Testis (tissue), 3 donors: ENCODE results near the gene SLC16A13. TPM values are rescaled to one million over a fixed set of nuclear protein-coding genes. Genes with fewer than 3 reads are reported as not detected.

Experiments used
- DNase-seq: peaks from one replicate; pipeline ENCODE4 v3.0.0-alpha.2; 2019
- H3K27ac ChIP-seq, 2 donors: fragments of 200-600 bp; sonication (generic); one replicate each; pipeline ENCODE4 v1.5.1; 2019
- H3K27me3 ChIP-seq: fragments of 200-600 bp; sonication (generic); one replicate; pipeline ENCODE4 v1.5.1; 2019
- H3K36me3 ChIP-seq: fragments of 200-600 bp; sonication (generic); one replicate; pipeline ENCODE4 v1.5.1; 2017; ENCODE audit warnings: low read depth; ENCODE audit errors: missing control alignments
- H3K4me1 ChIP-seq: fragments of 200-600 bp; sonication (generic); one replicate; pipeline ENCODE4 v1.5.1; 2019
- H3K4me3 ChIP-seq, 2 donors: fragments of 200-600 bp; sonication (generic); one replicate each; pipeline ENCODE4 v1.5.1; 2017 to 2019
- H3K9me3 ChIP-seq: fragments of 200-600 bp; sonication (generic); one replicate; pipeline ENCODE4 v1.5.1; 2017
- POLR2A ChIP-seq: fragments of 450-650 bp; IDR thresholded peaks from one replicate; pipeline ENCODE4 v1.6.1; 2017; ENCODE audit warnings: antibody characterized with exemption, mild to moderate bottlenecking, moderate library complexity
- WGBS, 2 donors: methylation state at CpG; one replicate each; pipeline ENCODE4 v1.1.5; 2018; 5-methylcytosine and 5-hydroxymethylcytosine counted together
- intact Hi-C: fragments of 100-400 bp; cut with DNase I; formaldehyde crosslinking; loops from one replicate; pipeline ENCODE4 v1.15.1; 2023; ENCODE audit warnings: low total_unique reads
- polyA plus RNA-seq: library from polyadenylated mRNA; stranded (reverse); fragments of 350-450 nt; fragmentation: Illumina TruSeq; extraction: RNeasy Lipid Tissue Mini Kit (QIAGEN cat#74804); gene quantifications from one replicate; pipeline ENCODE4 v1.2.3, GENCODE V29; 2014; ENCODE audit warnings: low read depth, low replicate concordance; ENCODE audit not compliant: insufficient read depth
- total RNA-seq, 2 donors: library from RNA; depleted of rRNA; stranded (reverse); fragments of >200 nt; gene quantifications; one replicate each; pipeline ENCODE4 v1.2.3, GENCODE V29; 2016
- TF ChIP-seq, protein P1 (sequence below), 3 experiments: fragments of 450-650 bp in 2 of 3; fragments of 200-600 bp in 1 of 3; sonication (generic) in 1 of 3; IDR thresholded peaks; one replicate each; pipeline ENCODE4 v1.5.1; 2016 to 2019; ENCODE audit warnings: antibody characterized with exemption in 3 of 3, mild to moderate bottlenecking in 2 of 3, moderate library complexity in 1 of 3

SLC16A13 gene
- total and polyA plus RNA-seq, 3 donors from 2014 or later = 1.9 to 2.2 (median 2.0) TPM

DNA sequence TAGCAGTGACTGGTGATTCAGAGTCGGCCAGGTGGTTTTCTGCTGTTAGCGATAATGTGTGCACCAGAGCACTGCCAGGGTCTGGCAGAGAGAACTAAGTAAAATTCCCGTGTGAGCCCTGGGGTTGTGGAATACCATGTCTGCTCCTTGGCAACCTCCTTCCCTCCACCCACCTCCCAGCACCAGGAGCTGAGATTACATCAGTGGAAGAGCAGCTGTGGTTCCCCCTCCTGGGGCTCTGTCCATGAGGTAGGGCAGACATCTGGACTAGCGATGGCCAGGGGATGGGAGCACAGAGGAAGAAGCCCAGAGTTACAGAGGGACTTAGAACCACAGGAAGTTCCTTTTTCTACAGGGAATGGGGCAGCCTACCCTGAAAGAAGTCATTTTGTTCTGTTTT is 28.4 kb downstream of the SLC16A13 start:
- DNase-seq = no peak
- H3K27me3 ChIP-seq = no peaks in the 10 kb centered on the region
- H3K4me3 ChIP-seq = no peak overlapping the region
- no peaks in the 10 kb centered on the region for H3K4me1 ChIP-seq
- no peaks in the 10 kb centered on the region for H3K9me3 ChIP-seq
- intact Hi-C loops = no loop called here
- WGBS, 2 donors = 73 to 76% methylated on average over 3 to 4 of the region's 4 CpGs
- TF ChIP-seq POLR2A = no peak
- TF ChIP-seq, protein P1, sequence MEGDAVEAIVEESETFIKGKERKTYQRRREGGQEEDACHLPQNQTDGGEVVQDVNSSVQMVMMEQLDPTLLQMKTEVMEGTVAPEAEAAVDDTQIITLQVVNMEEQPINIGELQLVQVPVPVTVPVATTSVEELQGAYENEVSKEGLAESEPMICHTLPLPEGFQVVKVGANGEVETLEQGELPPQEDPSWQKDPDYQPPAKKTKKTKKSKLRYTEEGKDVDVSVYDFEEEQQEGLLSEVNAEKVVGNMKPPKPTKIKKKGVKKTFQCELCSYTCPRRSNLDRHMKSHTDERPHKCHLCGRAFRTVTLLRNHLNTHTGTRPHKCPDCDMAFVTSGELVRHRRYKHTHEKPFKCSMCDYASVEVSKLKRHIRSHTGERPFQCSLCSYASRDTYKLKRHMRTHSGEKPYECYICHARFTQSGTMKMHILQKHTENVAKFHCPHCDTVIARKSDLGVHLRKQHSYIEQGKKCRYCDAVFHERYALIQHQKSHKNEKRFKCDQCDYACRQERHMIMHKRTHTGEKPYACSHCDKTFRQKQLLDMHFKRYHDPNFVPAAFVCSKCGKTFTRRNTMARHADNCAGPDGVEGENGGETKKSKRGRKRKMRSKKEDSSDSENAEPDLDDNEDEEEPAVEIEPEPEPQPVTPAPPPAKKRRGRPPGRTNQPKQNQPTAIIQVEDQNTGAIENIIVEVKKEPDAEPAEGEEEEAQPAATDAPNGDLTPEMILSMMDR (IDR thresholded peaks at IDR 0.05) = no peak
- H3K36me3 ChIP-seq = no peaks in the 10 kb centered on the region
- no peak overlapping the region for H3K27ac ChIP-seq

DNA sequence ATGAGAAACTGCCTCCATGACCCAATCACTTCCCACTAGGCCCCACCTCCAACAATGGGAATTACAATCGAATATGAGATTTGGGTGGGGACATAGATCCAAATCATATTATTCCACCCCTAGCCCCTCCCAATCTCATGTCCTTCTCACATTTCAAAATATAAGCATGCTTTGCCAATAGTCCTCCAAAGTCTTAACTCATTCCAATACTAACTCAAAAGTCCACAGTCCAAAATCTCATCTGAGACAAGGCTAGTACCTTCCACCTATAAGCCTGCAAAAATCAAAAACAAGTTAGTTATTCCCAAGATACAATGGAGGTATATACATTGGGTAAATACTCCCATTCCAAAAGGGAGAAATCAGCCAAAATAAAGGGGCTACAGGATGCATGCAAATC is 31.4 kb downstream of the SLC16A13 start:
- TF ChIP-seq, protein P1 (IDR thresholded peaks at IDR 0.05) = no peak
- TF ChIP-seq POLR2A = no peak
- Histone ChIP-seq H3K27ac (no peak overlapping the region), H3K4me1 (no peaks in the 10 kb centered on the region), H3K4me3 (no peak overlapping the region), H3K9me3 (no peaks in the 10 kb centered on the region), H3K27me3 (no peaks in the 10 kb centered on the region), H3K36me3 (no peaks in the 10 kb centered on the region)
- no peak for DNase-seq
- WGBS, 2 donors = 81 to 89% methylated on average over 1 of the region's 1 CpG
- intact Hi-C loops = no loop called here

- no peak for DNase-seq
- no peak for TF ChIP-seq POLR2A
- TF ChIP-seq, protein P1 (IDR thresholded peaks at IDR 0.05) = no peak
- Histone ChIP-seq H3K27ac (no peak overlapping the region), H3K4me3 (no peak overlapping the region), H3K4me1 (no peaks in the 10 kb centered on the region), H3K36me3 (no peaks in the 10 kb centered on the region), H3K27me3 (no peaks in the 10 kb centered on the region), H3K9me3 (no peaks in the 10 kb centered on the region)
- intact Hi-C loops = no loop called here
- 42 to 43% methylated on average over 1 of the region's 1 CpG for WGBS, 2 donors
Measured at GRCh38 chr17:7068268-7068667, 32.5 kb downstream of the SLC16A13 start.

GRCh38 chr17:7070712-7071111 is 34.9 kb downstream of the SLC16A13 start:
- H3K36me3 ChIP-seq = no peaks in the 10 kb centered on the region
- intact Hi-C loops = no loop called here
- H3K4me3 ChIP-seq = no peak overlapping the region
- WGBS, 2 donors = 83 to 91% methylated on average over 3 of the region's 3 CpGs
- no peaks in the 10 kb centered on the region for H3K4me1 ChIP-seq
- H3K9me3 ChIP-seq = no peaks in the 10 kb centered on the region
- no peak for DNase-seq
- H3K27me3 ChIP-seq = no peaks in the 10 kb centered on the region
- no peak overlapping the region for H3K27ac ChIP-seq
- TF ChIP-seq POLR2A = no peak
- TF ChIP-seq, protein P1 (IDR thresholded peaks at IDR 0.05) = no peak

DNA sequence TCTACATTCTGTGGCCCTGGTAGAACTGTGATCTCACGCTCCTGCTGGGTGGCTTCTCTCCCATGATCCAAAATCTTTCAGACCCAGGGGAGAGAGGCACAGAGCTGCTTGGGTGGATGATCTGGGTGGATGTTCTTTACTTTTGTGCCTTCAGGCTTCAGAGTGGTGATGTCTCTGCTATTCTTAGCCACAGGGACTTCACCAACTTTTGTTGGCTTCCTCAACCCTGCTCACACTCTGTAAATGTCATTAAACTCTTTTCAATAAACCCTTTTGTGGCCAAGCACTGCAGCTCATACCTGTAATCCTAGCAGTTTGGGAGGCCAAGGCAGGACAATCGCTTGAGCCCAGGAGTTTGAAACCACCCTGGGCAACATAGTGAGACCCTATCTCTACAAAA is 36.6 kb downstream of the SLC16A13 start:
- 89 to 96% methylated on average over 2 of the region's 2 CpGs for WGBS, 2 donors
- TF ChIP-seq, protein P1 (IDR thresholded peaks at IDR 0.05) = no peak
- TF ChIP-seq POLR2A = no peak

More for the DNA sequence above, 36.6 kb downstream of the SLC16A13 start:
- Histone ChIP-seq H3K27me3 (no peaks in the 10 kb centered on the region), H3K36me3 (no peaks in the 10 kb centered on the region), H3K9me3 (no peaks in the 10 kb centered on the region), H3K4me1 (no peaks in the 10 kb centered on the region), H3K4me3 (no peak overlapping the region), H3K27ac (no peak overlapping the region)
- no peak for DNase-seq
- intact Hi-C loops = no loop called here
